Immature natural killer cell (primary cell): ENCODE measurements around the gene TEAD1. TPM values are rescaled to one million over a fixed set of nuclear protein-coding genes. Genes with fewer than 3 reads are reported as not detected.

Experiments used
- DNase-seq, 3 donors: peaks; one replicate each; pipeline ENCODE4 v3.0.0; 2022; ENCODE audit warnings: mixed read lengths in 1 of 3
- H3K27ac Mint-ChIP-seq, 6 donors: one replicate each; pipeline ENCODE4 v1.8.0; 2020; ENCODE audit warnings: mixed read lengths in 6 of 6, mild to moderate bottlenecking in 5 of 6, inconsistent platforms in 4 of 6, moderate library complexity in 3 of 6
- H3K27me3 Mint-ChIP-seq, 3 donors: one replicate each; pipeline ENCODE4 v1.8.0; 2020 to 2021; ENCODE audit warnings: low read depth in 3 of 3, mild to moderate bottlenecking in 3 of 3, mixed read lengths in 3 of 3, moderate library complexity in 3 of 3, inconsistent platforms in 1 of 3
- H3K36me3 Mint-ChIP-seq, 3 donors: one replicate each; pipeline ENCODE4 v1.8.0; 2020; ENCODE audit warnings: mixed read lengths in 3 of 3, inconsistent platforms in 2 of 3, mild to moderate bottlenecking in 2 of 3
- H3K4me1 Mint-ChIP-seq, 2 donors: one replicate each; pipeline ENCODE4 v1.8.0; 2020; ENCODE audit warnings: inconsistent platforms in 2 of 2, mild to moderate bottlenecking in 2 of 2, mixed read lengths in 2 of 2, moderate library complexity in 1 of 2
- H3K4me3 Mint-ChIP-seq, 5 donors: one replicate each; pipeline ENCODE4 v1.8.0; 2020; ENCODE audit warnings: mild to moderate bottlenecking in 5 of 5, mixed read lengths in 5 of 5, inconsistent platforms in 3 of 5, moderate library complexity in 3 of 5
- H3K9me3 Mint-ChIP-seq, 6 donors: one replicate each; pipeline ENCODE4 v1.8.0; 2020; ENCODE audit warnings: mild to moderate bottlenecking in 6 of 6, mixed read lengths in 6 of 6, inconsistent platforms in 4 of 6, moderate library complexity in 3 of 6
- polyA plus RNA-seq, 3 donors: library from polyadenylated mRNA; unstranded; fragments of 300-500 nt; fragmentation: Illumina TruSeq; gene quantifications; one replicate each; pipeline ENCODE4 v1.2.3, GENCODE V29; 2021

TEAD1 gene
- polyA plus RNA-seq, 3 donors from 2014 or later = not detected

DNA sequence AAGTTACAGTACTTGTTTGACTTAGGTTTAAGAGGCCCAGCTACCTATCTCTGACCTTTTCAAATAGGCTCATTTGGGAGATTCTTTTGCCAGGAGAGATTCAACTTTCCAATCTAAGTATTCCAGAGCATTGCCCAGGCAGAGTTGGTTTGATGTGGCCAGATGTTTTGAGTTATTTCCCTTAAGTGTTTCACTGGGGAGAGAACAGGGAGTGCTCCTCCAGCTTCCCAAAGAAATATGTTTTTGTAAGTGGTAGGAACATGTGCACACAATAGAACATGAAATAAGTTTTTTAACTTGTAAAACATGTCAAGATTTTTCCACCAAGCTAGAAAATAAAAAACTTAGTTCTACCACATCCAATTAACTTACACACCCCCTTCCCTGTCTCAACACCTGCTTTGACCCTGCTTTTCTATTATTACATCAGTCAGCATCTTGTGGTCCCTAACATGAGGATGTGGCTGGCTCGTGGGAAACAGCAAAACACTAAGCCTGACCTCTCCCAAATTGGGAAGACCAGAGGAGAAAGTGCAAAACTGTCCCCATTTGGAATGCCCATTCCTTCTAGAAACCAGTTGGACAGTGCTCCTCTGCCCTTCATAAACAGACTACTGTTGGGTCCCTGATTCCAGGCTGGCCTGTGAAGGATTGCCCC lies 264.5 kb downstream of the TEAD1 start:
- Mint-ChIP-seq H3K36me3 (no peaks in the 10 kb centered on the region), H3K4me1 (no peaks in the 10 kb centered on the region), H3K4me3 (no peak overlapping the region), H3K27me3 (peaks cover 0 to 11% (median 5%) of the 10 kb centered on the region in 3 donors), H3K27ac (no peak overlapping the region), H3K9me3 (no peaks in the 10 kb centered on the region)
- DNase-seq = no peak

DNA sequence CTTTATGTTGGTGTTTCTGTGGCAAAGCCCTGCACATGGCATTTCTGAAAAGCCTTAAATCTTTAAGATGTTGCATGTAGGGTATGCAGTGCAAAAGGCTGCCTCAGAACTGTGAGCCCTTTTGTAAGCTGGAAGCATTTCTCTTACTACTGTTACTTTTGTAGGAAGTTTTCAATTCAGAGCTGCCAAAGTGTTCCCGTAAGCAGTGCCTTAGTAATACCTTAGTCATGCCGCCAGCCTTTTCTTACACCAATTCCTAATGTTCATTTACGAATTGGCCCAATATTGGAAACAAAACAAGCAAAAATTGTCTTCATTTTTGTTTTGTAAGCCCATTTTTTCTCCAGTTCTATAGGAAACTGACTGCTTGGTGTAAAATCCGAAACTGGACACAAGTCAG lies 267.4 kb downstream of the TEAD1 start:
- no peak overlapping the region for H3K27ac Mint-ChIP-seq
- no peak for DNase-seq
- peaks cover 0 to 6% (median 0%) of the 10 kb centered on the region in 6 donors for H3K9me3 Mint-ChIP-seq
- H3K27me3 Mint-ChIP-seq = peaks cover 2 to 17% (median 9%) of the 10 kb centered on the region in 3 donors
- H3K4me1 Mint-ChIP-seq = no peaks in the 10 kb centered on the region
- H3K36me3 Mint-ChIP-seq = peaks cover 0 to 4% (median 0%) of the 10 kb centered on the region in 3 donors
- H3K4me3 Mint-ChIP-seq = no peak overlapping the region

- H3K36me3 Mint-ChIP-seq = peaks cover 0 to 5% (median 0%) of the 10 kb centered on the region in 3 donors
- no peaks in the 10 kb centered on the region for H3K4me1 Mint-ChIP-seq
- H3K9me3 Mint-ChIP-seq = peaks cover 0 to 8% (median 0%) of the 10 kb centered on the region in 6 donors
- no peak overlapping the region for H3K4me3 Mint-ChIP-seq
- H3K27ac Mint-ChIP-seq = no peak overlapping the region
- DNase-seq = no peak
- H3K27me3 Mint-ChIP-seq = peaks cover 2 to 17% (median 9%) of the 10 kb centered on the region in 3 donors
These were observed 267.9 kb downstream of the TEAD1 start for GRCh38 chr11:12942157-12942556.

DNA sequence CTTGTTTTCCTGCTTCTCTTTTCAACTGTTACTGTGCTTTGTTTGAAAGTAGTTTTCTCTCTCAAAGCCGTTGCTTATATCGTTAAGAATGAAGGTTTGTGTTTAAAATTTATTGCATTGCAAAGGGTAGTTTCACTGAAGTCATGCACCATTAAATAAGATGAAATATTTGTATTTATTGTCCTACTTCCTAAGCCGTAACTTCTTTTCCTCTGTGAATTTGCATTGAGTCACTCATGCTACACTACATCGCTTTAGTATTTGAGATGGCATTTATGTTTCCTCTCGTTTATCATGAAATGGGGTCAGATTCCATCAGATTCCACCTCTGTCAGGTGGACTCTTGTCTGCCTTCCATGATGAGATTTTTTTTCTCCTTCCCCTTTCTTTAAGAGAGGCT lies 269.1 kb downstream of the TEAD1 start:
- no peak overlapping the region for H3K4me3 Mint-ChIP-seq
- no peak overlapping the region for H3K27ac Mint-ChIP-seq
- peaks cover 2 to 18% (median 9%) of the 10 kb centered on the region in 3 donors for H3K27me3 Mint-ChIP-seq
- DNase-seq = no peak
- H3K36me3 Mint-ChIP-seq = peaks cover 0 to 5% (median 0%) of the 10 kb centered on the region in 3 donors
- no peaks in the 10 kb centered on the region for H3K4me1 Mint-ChIP-seq
- peaks cover 0 to 8% (median 0%) of the 10 kb centered on the region in 6 donors for H3K9me3 Mint-ChIP-seq

DNA sequence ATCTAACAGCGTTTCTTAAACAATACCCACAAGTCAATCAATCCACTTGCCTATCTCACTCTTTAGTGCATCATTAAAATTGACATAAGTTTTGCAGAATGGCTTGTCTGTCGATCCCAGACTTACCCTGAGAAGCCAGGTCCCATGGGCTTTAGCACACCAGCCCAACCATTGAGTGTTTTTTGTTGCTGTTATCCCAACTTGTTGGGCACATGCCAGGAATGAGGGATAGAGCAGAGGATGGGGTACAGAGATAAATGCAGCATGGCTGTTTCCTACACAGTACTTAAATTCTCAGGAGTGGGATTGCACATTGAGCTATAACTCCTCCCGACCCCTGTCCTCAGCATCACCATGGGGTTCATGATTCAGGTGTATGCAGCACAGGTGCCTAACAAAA lies 270.7 kb downstream of the TEAD1 start:
- peaks cover 0 to 5% (median 0%) of the 10 kb centered on the region in 3 donors for H3K36me3 Mint-ChIP-seq
- no peak overlapping the region for H3K4me3 Mint-ChIP-seq
- no peak for DNase-seq
- H3K4me1 Mint-ChIP-seq = no peaks in the 10 kb centered on the region
- H3K27ac Mint-ChIP-seq = no peak overlapping the region
- peaks cover 0 to 8% (median 0%) of the 10 kb centered on the region in 6 donors for H3K9me3 Mint-ChIP-seq
- H3K27me3 Mint-ChIP-seq = peaks cover 2 to 22% (median 9%) of the 10 kb centered on the region in 3 donors

- Mint-ChIP-seq H3K27me3 (peaks cover 2 to 21% (median 5%) of the 10 kb centered on the region in 3 donors), H3K27ac (no peak overlapping the region), H3K9me3 (peaks cover 0 to 17% (median 5%) of the 10 kb centered on the region in 6 donors), H3K4me1 (no peaks in the 10 kb centered on the region), H3K36me3 (peaks cover 0 to 5% (median 0%) of the 10 kb centered on the region in 3 donors), H3K4me3 (no peak overlapping the region)
- no peak for DNase-seq
These were observed 275.2 kb downstream of the TEAD1 start for GRCh38 chr11:12949453-12949852.

DNA sequence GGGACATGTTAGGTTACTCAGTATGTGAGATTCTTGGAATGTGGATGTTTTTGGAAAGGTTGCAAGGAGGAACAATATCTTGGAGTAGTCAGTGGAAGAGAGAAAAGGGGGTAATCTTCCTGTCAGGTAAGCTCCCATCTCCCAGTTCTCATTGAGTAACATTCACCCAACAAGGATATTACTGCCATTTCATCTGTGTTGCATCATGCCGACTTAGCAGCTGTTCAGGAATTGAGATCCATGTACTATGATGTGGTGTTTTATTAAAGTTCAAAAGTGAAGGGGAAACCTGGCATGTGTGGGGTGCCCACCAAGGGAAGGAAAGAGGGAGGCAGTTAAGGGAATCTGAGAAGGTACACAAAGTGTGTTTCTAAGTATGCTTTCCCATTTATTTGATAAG lies 276.4 kb downstream of the TEAD1 start:
- peaks cover 5 to 21% (median 5%) of the 10 kb centered on the region in 3 donors for H3K27me3 Mint-ChIP-seq
- H3K4me1 Mint-ChIP-seq = no peaks in the 10 kb centered on the region
- no peak for DNase-seq

GRCh38 chr11:12951376-12951775 lies 277.2 kb downstream of the TEAD1 start:
- Mint-ChIP-seq H3K36me3 (peaks cover 0 to 4% (median 0%) of the 10 kb centered on the region in 3 donors), H3K27me3 (peaks cover 5 to 20% (median 6%) of the 10 kb centered on the region in 3 donors), H3K27ac (no peak overlapping the region), H3K4me3 (no peak overlapping the region), H3K9me3 (peaks cover 0 to 14% (median 5%) of the 10 kb centered on the region in 6 donors), H3K4me1 (no peaks in the 10 kb centered on the region)
- DNase-seq = no peak

More for the DNA sequence above, 276.4 kb downstream of the TEAD1 start:
- Mint-ChIP-seq H3K36me3 (peaks cover 0 to 5% (median 0%) of the 10 kb centered on the region in 3 donors), H3K27ac (no peak overlapping the region), H3K9me3 (peaks cover 0 to 17% (median 5%) of the 10 kb centered on the region in 6 donors), H3K4me3 (no peak overlapping the region)

DNA sequence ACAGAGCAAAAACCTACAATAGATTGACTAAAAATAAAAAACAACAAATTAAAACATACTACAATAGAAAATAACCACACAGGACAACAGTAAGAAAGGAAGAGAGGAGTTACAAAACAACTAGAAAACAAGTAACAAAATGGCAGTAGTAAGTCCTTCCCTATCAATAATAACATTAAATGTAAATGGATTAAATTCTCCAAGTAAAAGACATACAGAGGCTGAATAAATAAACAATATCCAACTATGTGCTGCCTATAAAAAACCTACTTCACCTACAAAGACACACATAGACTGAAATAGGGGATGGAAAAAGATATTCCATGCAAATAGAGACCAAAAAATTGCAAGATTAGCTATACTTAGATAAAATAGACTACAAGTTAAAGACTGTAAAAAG lies 277.9 kb downstream of the TEAD1 start:
- H3K4me1 Mint-ChIP-seq = no peaks in the 10 kb centered on the region
- H3K27ac Mint-ChIP-seq = no peak overlapping the region
- peaks cover 6 to 20% (median 7%) of the 10 kb centered on the region in 3 donors for H3K27me3 Mint-ChIP-seq
- H3K9me3 Mint-ChIP-seq = peaks cover 0 to 12% (median 5%) of the 10 kb centered on the region in 6 donors
- H3K36me3 Mint-ChIP-seq = no peaks in the 10 kb centered on the region
- no peak overlapping the region for H3K4me3 Mint-ChIP-seq
- no peak for DNase-seq

- Mint-ChIP-seq H3K36me3 (no peaks in the 10 kb centered on the region), H3K27ac (no peak overlapping the region), H3K9me3 (no peaks in the 10 kb centered on the region), H3K27me3 (peaks cover 3 to 12% (median 10%) of the 10 kb centered on the region in 3 donors), H3K4me1 (no peaks in the 10 kb centered on the region), H3K4me3 (no peak overlapping the region)
- no peak for DNase-seq
These were observed 284.8 kb downstream of the TEAD1 start for GRCh38 chr11:12958986-12959385.

DNA sequence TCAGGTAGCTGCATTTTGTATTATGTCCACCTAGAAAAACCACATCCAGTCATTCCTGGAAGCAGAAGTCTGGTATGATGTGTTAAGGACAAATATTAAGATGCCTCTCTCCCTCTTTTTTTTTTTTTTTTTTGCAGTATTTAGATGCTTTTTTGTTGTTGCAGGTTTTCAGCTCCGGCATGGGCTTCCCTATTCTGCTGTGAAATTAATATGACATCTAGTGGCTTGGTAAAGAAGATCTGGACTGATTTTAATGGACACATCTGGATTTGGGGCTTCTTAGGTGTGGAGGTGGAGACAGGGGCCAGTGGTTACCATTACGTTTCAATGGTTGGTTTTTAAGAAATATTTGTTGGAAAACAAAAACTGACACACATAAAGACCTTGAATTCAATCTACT lies 287.4 kb downstream of the TEAD1 start:
- Mint-ChIP-seq H3K27ac (no peak overlapping the region), H3K9me3 (no peaks in the 10 kb centered on the region), H3K36me3 (no peaks in the 10 kb centered on the region), H3K27me3 (peaks cover 2 to 7% (median 7%) of the 10 kb centered on the region in 3 donors), H3K4me3 (no peak overlapping the region), H3K4me1 (no peaks in the 10 kb centered on the region)
- no peak for DNase-seq

GRCh38 chr11:12962306-12962705 lies 288.1 kb downstream of the TEAD1 start:
- no peaks in the 10 kb centered on the region for H3K9me3 Mint-ChIP-seq
- no peaks in the 10 kb centered on the region for H3K4me1 Mint-ChIP-seq
- H3K4me3 Mint-ChIP-seq = no peak overlapping the region
- DNase-seq = no peak
- H3K36me3 Mint-ChIP-seq = no peaks in the 10 kb centered on the region
- no peak overlapping the region for H3K27ac Mint-ChIP-seq
- peaks cover 2 to 7% (median 6%) of the 10 kb centered on the region in 3 donors for H3K27me3 Mint-ChIP-seq

DNA sequence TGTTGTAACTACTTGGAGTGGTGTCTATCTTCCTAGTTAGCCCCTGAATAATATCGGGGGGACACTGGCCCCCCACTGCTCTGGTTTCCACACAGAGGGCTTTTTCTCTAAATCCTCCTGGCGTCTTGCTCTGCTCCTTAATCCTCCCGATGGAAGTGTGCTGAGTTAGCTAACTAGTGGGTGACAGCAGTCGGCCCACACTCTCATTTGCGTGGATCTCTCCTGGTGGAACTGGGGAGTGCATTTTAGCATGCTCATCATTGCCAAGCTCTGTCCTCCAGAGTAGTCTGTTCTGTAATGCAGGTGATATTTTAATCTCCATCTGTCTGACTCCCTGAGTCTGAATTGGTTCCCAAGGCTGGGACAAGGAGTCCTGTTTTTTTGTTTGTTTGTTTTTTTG lies 288.8 kb downstream of the TEAD1 start:
- H3K4me1 Mint-ChIP-seq = no peaks in the 10 kb centered on the region
- peaks cover 2 to 7% (median 6%) of the 10 kb centered on the region in 3 donors for H3K27me3 Mint-ChIP-seq
- H3K27ac Mint-ChIP-seq = no peak overlapping the region
- DNase-seq = no peak
- H3K4me3 Mint-ChIP-seq = no peak overlapping the region
- no peaks in the 10 kb centered on the region for H3K9me3 Mint-ChIP-seq
- H3K36me3 Mint-ChIP-seq = no peaks in the 10 kb centered on the region

- peaks cover 2 to 8% (median 5%) of the 10 kb centered on the region in 3 donors for H3K27me3 Mint-ChIP-seq
- H3K27ac Mint-ChIP-seq = no peak overlapping the region
- no peaks in the 10 kb centered on the region for H3K4me1 Mint-ChIP-seq
- H3K36me3 Mint-ChIP-seq = no peaks in the 10 kb centered on the region
- no peaks in the 10 kb centered on the region for H3K9me3 Mint-ChIP-seq
- no peak overlapping the region for H3K4me3 Mint-ChIP-seq
- peak; percentile 18 to 45 (median 31) for DNase-seq
These were observed 289.7 kb downstream of the TEAD1 start for GRCh38 chr11:12963792-12964536.
